H1 (cell line): ENCODE measurements around the gene EPHA3. TPM values are rescaled to one million over a fixed set of nuclear protein-coding genes. Genes with fewer than 3 reads are reported as not detected.

Source experiments
- CTCF ChIA-PET: fragments of 300-600 bp; sonication (Branson Sonifier 250); formaldehyde crosslinking; loops from one replicate; lab custom pipeline; 2021; ENCODE audit not compliant: partially characterized antibody; lab: Charles Lee
- POLR2A ChIA-PET: fragments of 300-600 bp; sonication (Branson Sonifier 250); formaldehyde crosslinking; loops from one replicate; lab custom pipeline; 2021; ENCODE audit warnings: inconsistent platforms; ENCODE audit not compliant: partially characterized antibody; lab: Charles Lee
- DNase-seq, 2 experiments: peaks; one replicate each; pipeline versions ENCODE4 v3.0.0 to v3.0.0-alpha.2; 2010 to 2022; ENCODE audit warnings: low spot score in 2 of 2, low read depth in 1 of 2, mixed read lengths in 1 of 2
- FAIRE-seq: peaks from 2 replicates; lab custom pipeline; 2011; peaks lifted over from hg19 to GRCh38; lab: Jason Lieb, UNC
- H2AFZ ChIP-seq: 2 replicates; pipeline ENCODE4 v1.8.1; 2012; ENCODE audit warnings: low read length, inconsistent platforms
- H2AK5ac ChIP-seq: 2 replicates; pipeline ENCODE4 v1.6.1; 2013; ENCODE audit warnings: low read depth, low read length
- H2BK120ac ChIP-seq: replicated peaks from 2 replicates; pipeline ENCODE3; 2013; ENCODE audit warnings: low read depth, low read length, inconsistent platforms
- H2BK12ac ChIP-seq: 2 replicates; pipeline ENCODE4 v1.6.1; 2013; ENCODE audit warnings: low read depth, low read length
- H2BK15ac ChIP-seq: 2 replicates; pipeline ENCODE4 v1.6.1; 2013; ENCODE audit warnings: low read length
- H2BK20ac ChIP-seq: 2 replicates; pipeline ENCODE4 v1.6.1; 2013; ENCODE audit warnings: low read length
- H2BK5ac ChIP-seq: 2 replicates; pipeline ENCODE4 v1.6.1; 2013; ENCODE audit warnings: low read depth, low read length
- H3K14ac ChIP-seq: 2 replicates; pipeline ENCODE4 v1.6.1; 2013; ENCODE audit warnings: inconsistent platforms; ENCODE audit not compliant: insufficient read length
- H3K18ac ChIP-seq: 2 replicates; pipeline ENCODE4 v1.6.1; 2013; ENCODE audit warnings: low read length; ENCODE audit errors: extremely low read depth
- H3K23ac ChIP-seq: 2 replicates; pipeline ENCODE4 v1.6.1; 2013; ENCODE audit warnings: inconsistent platforms; ENCODE audit not compliant: insufficient read length
- H3K23me2 ChIP-seq: 2 replicates; pipeline ENCODE4 v1.6.1; 2013; ENCODE audit warnings: low read depth, low read length
- H3K27ac ChIP-seq: 2 replicates; pipeline ENCODE4 v1.6.1; 2011; ENCODE audit warnings: low read depth, low read length, inconsistent platforms
- H3K27me3 ChIP-seq, 4 experiments: replicated peaks in 1 of 4; 1 replicate in 1 of 4; 2 replicates in 3 of 4; pipeline versions ENCODE4 v1.6.1 to v1.8.1; 2011 to 2013; ENCODE audit warnings: low read length in 3 of 4, mild to moderate bottlenecking in 3 of 4, inconsistent platforms in 2 of 4, mixed read lengths in 2 of 4, moderate library complexity in 1 of 4; ENCODE audit not compliant: control insufficient read depth in 3 of 4, insufficient read depth in 3 of 4; ENCODE audit errors: extremely low read depth in 1 of 4
- H3K36me3 ChIP-seq, 4 experiments: 2 replicates each; pipeline versions ENCODE4 v1.6.1 to v1.8.1; 2011 to 2013; ENCODE audit warnings: mild to moderate bottlenecking in 4 of 4, low read length in 3 of 4, moderate library complexity in 2 of 4, control low read depth in 1 of 4, inconsistent platforms in 1 of 4; ENCODE audit not compliant: insufficient read depth in 4 of 4, control insufficient read depth in 2 of 4
- H3K4ac ChIP-seq: replicated peaks from 2 replicates; pipeline ENCODE3; 2013; ENCODE audit warnings: low read length, low read depth, mixed read lengths, inconsistent platforms; ENCODE audit not compliant: insufficient read length
- H3K4me1 ChIP-seq, 4 experiments: replicated peaks in 1 of 4; 1 replicate in 1 of 4; 2 replicates in 3 of 4; pipeline versions ENCODE4 v1.6.1 to v1.8.1; 2011 to 2013; ENCODE audit warnings: low read length in 3 of 4, inconsistent platforms in 2 of 4, mixed read lengths in 1 of 4; ENCODE audit not compliant: insufficient read depth in 4 of 4, control insufficient read depth in 3 of 4
- H3K4me2 ChIP-seq, 2 experiments: 2 replicates each; pipeline versions ENCODE4 v1.6.1 to v1.8.1; 2011 to 2013; ENCODE audit warnings: low read depth in 2 of 2, low read length in 2 of 2, control low read depth in 1 of 2, inconsistent platforms in 1 of 2, mild to moderate bottlenecking in 1 of 2; ENCODE audit not compliant: insufficient read depth in 1 of 2
- H3K4me3 ChIP-seq, 4 experiments: fragments of 200-600, 300-600 bp in 1 of 4; sonication (generic), shearing (Covaris generic), sonication (Bioruptor Twin) in 1 of 4; 2 replicates each; pipeline versions ENCODE4 v1.5.1 to v1.8.1; 2011 to 2016; ENCODE audit warnings: low read length in 4 of 4, low read depth in 3 of 4, control low read depth in 2 of 4, inconsistent platforms in 2 of 4, mild to moderate bottlenecking in 2 of 4, mixed read lengths in 1 of 4, moderate library complexity in 1 of 4; ENCODE audit not compliant: insufficient read depth in 2 of 4; ENCODE audit errors: extremely low read depth in 1 of 4
- H3K56ac ChIP-seq: replicated peaks from 2 replicates; pipeline ENCODE3; 2013; ENCODE audit warnings: low read depth, mild to moderate bottlenecking, mixed read lengths, low read length, inconsistent platforms; ENCODE audit not compliant: insufficient read length
- H3K79me1 ChIP-seq: 2 replicates; pipeline ENCODE4 v1.6.1; 2013; ENCODE audit warnings: low read depth, low read length, control low read depth
- H3K79me2 ChIP-seq, 2 experiments: 2 replicates each; pipeline versions ENCODE4 v1.6.1 to v1.8.1; 2012 to 2013; ENCODE audit warnings: low read length in 2 of 2, mild to moderate bottlenecking in 2 of 2, inconsistent platforms in 1 of 2; ENCODE audit not compliant: insufficient read depth in 2 of 2, control insufficient read depth in 1 of 2
- H3K9ac ChIP-seq, 4 experiments: replicated peaks in 1 of 4; 1 replicate in 1 of 4; 2 replicates in 3 of 4; pipeline versions ENCODE4 v1.6.1 to v1.8.1; 2011 to 2013; ENCODE audit warnings: low read depth in 3 of 4, low read length in 3 of 4, control low read depth in 2 of 4, mild to moderate bottlenecking in 2 of 4, moderate library complexity in 2 of 4, inconsistent platforms in 1 of 4; ENCODE audit errors: extremely low read depth in 1 of 4
- H3K9me3 ChIP-seq, 2 experiments: 2 replicates each; pipeline versions ENCODE4 v1.6.1 to v1.8.1; 2012 to 2013; ENCODE audit warnings: mild to moderate bottlenecking in 2 of 2, moderate library complexity in 2 of 2, control low read depth in 1 of 2, inconsistent platforms in 1 of 2, low read depth in 1 of 2, low read length in 1 of 2, mixed read lengths in 1 of 2; ENCODE audit not compliant: insufficient read depth in 2 of 2
- H4K20me1 ChIP-seq, 2 experiments: replicated peaks in 1 of 2; 2 replicates each; pipeline versions ENCODE3 to v1.8.1; 2011 to 2013; ENCODE audit warnings: inconsistent platforms in 2 of 2, low read length in 2 of 2, mild to moderate bottlenecking in 1 of 2; ENCODE audit not compliant: insufficient read depth in 2 of 2, control insufficient read depth in 1 of 2
- H4K5ac ChIP-seq: 2 replicates; pipeline ENCODE4 v1.6.1; 2013; ENCODE audit warnings: low read length, low read depth, mixed read lengths, inconsistent platforms; ENCODE audit not compliant: insufficient read length
- H4K8ac ChIP-seq: 2 replicates; pipeline ENCODE4 v1.8.0; 2013; ENCODE audit warnings: mild to moderate bottlenecking, moderate library complexity, low read length, inconsistent platforms; ENCODE audit not compliant: insufficient read depth; ENCODE audit errors: extremely low read depth
- H4K91ac ChIP-seq: replicated peaks from 2 replicates; pipeline ENCODE3; 2013; ENCODE audit warnings: low read length, mixed read lengths, inconsistent platforms; ENCODE audit not compliant: insufficient read length
- GABPA ChIP-seq: IDR thresholded peaks from 2 replicates; pipeline ENCODE4 v1.6.1; 2011; ENCODE audit warnings: mild to moderate bottlenecking, low read length, moderate library complexity, borderline replicate concordance; ENCODE audit not compliant: insufficient read depth
- RBBP5 ChIP-seq: IDR thresholded peaks from 2 replicates; pipeline ENCODE4 v1.7.1; 2012; ENCODE audit warnings: low read depth, mild to moderate bottlenecking, inconsistent platforms, low read length, moderate library complexity, borderline replicate concordance
- SIN3A ChIP-seq, 2 experiments: IDR thresholded peaks in 1 of 2; conservative IDR thresholded peaks in 1 of 2; 2 replicates each; pipeline ENCODE4 v1.6.1; 2011 to 2012; ENCODE audit warnings: low read length in 2 of 2, improper control_type of control experiment in 1 of 2, low read depth in 1 of 2, mild to moderate bottlenecking in 1 of 2
- WGBS, 2 experiments: shearing (Covaris generic) in 1 of 2; methylation state at CpG; one replicate each; pipeline versions ENCODE4 v1.1.6 to v1.1.7; 2013 to 2015; ENCODE audit warnings: low lambda C conversion rate in 2 of 2, mixed read lengths in 2 of 2, inconsistent platforms in 1 of 2, low coverage in 1 of 2, missing lambda C conversion rate in 1 of 2; ENCODE audit not compliant: insufficient replicate concordance in 2 of 2, insufficient coverage in 1 of 2, insufficient read length in 1 of 2; ENCODE audit errors: extremely low coverage in 1 of 2, missing lambda C conversion rate in 1 of 2; 5-methylcytosine and 5-hydroxymethylcytosine counted together
- polyA plus RNA-seq, 7 experiments: library from polyadenylated mRNA; depleted of rRNA in 3 of 7; stranded (reverse) in 5 of 7; unstranded in 2 of 7; fragments of >200 nt in 5 of 7; fragments of 200-250 nt in 2 of 7; gene quantifications; 1 replicate in 5 of 7; 2 replicates in 1 of 7; 4 replicates in 1 of 7; pipeline versions ENCODE4 v1.2.1 to v1.2.3, GENCODE V29; 2011 to 2013; ENCODE audit warnings: missing spikeins in 2 of 7, mixed read lengths in 2 of 7
- total RNA-seq: library from RNA; stranded (reverse); fragmentation: NEBNext Ultra II Directional; extraction: Animal tissue kit (Norgen Biotek cat#: 25700); gene quantifications from 2 replicates; pipeline ENCODE4 v1.2.1, GENCODE V29; 2021

Gene EPHA3
- total and polyA plus RNA-seq, 2 of the 8 experiments (the other 6 are each of a cell fraction or from before 2014, with no cell fraction given), result 0.09 to 0.22 TPM

DNA sequence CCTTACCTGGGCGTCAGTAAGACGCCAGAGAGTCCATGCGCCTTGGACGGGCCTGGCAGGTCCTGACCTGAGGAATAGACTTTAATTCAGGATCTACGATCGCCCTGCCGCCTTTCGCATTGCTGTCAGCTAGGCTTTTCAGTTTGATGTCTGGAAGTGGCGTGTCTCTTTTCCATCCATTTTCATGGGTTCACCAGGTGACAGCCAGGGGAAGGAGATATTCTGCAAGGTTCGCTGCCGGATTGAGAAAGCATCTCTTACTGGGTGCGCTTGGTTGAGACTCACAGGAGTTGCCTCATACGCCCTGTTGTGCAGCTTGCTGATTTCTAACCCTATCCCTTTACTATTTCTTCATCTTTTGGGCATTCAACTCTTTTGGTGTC, 7.4 kb downstream of the EPHA3 start:
- no peak overlapping the region for H3K23ac ChIP-seq
- no peak overlapping the region for H3K18ac ChIP-seq
- peak overlapping the region; percentile 54 to 64 (median 54); a peak in 6 of 8 replicates for H3K4me3 ChIP-seq
- H3K79me1 ChIP-seq, result no peaks in the 10 kb centered on the region
- H4K5ac ChIP-seq, result no peak overlapping the region
- ChIA-PET CTCF (interaction anchor here (0.6 kb wide), 1 partner anchor 65 kb away, joined by 3 read pairs; no protein-coding TSS in a partner anchor), POLR2A (interaction anchor here (0.6 kb wide), 1 partner anchor 37 kb away, joined by 3 read pairs; no protein-coding TSS in a partner anchor)
- H2BK12ac ChIP-seq, result no peak overlapping the region
- no peak overlapping the region for H3K14ac ChIP-seq
- no peak overlapping the region for H4K8ac ChIP-seq
- H3K4ac ChIP-seq, result no peak overlapping the region
- no peak overlapping the region for H2BK15ac ChIP-seq
- FAIRE-seq, result no peak
- H4K91ac ChIP-seq, result no peak overlapping the region
- WGBS, 2 experiments, result 21% methylated on average over 13 of the region's 13 CpGs; no CpG with 5 or more reads in 1 of the 2 experiments
- peaks cover 3 to 8% (median 6%) of the 10 kb centered on the region in 4 experiments; a peak in 6 of 7 replicates for H3K27me3 ChIP-seq
- H2AK5ac ChIP-seq, result no peak overlapping the region
- H3K4me1 ChIP-seq, result peaks cover 3 to 7% (median 4%) of the 10 kb centered on the region in 4 experiments; a peak in 6 of 7 replicates
- H2BK5ac ChIP-seq, result no peak overlapping the region
- H3K9me3 ChIP-seq, result no peaks in the 10 kb centered on the region
- H2BK20ac ChIP-seq, result no peak overlapping the region
- H3K27ac ChIP-seq, result no peak overlapping the region
- H3K9ac ChIP-seq, result no peak overlapping the region; a peak in 1 of 7 replicates
- no peak overlapping the region for H2BK120ac ChIP-seq
- no peak overlapping the region for H3K56ac ChIP-seq
- H3K79me2 ChIP-seq, result no peaks in the 10 kb centered on the region
- H3K23me2 ChIP-seq, result peaks cover 7% of the 10 kb centered on the region
- H2AFZ ChIP-seq, result peak overlapping the region; percentile 64
- H4K20me1 ChIP-seq, result no peaks in the 10 kb centered on the region
- peak overlapping the region; percentile 93 to 96 for H3K4me2 ChIP-seq
- H3K36me3 ChIP-seq, result no peaks in the 10 kb centered on the region
- DNase-seq, result no peak
- TF ChIP-seq GABPA, result no peak
- 0 out of 4 replicates have a peak, but pooled peaks of 1 of the 2 experiments have one; percentile 17 for TF ChIP-seq SIN3A (conservative IDR thresholded peaks at IDR 0.05 in 1 of 2, IDR thresholded peaks at IDR 0.05 in 1 of 2; ENCODE audit: low read depth in 1 of 2, low read length in 2 of 2)
- TF ChIP-seq RBBP5, result 0 out of 2 replicates have a peak, but pooled peaks have one; percentile 27
